Stimulated activated CD8-positive, alpha-beta memory T cell treated with anti-CD3 and anti-CD28 coated beads, Interleukin-12 subunit alpha, Interleukin-12 subunit beta, amount 100 ng/mL, for 24 hours (primary cell): ENCODE data around the gene KDM6A.
"Not testable (repeated sequence)": the region's sequence is repeated elsewhere in the genome, so short reads cannot be mapped to it uniquely, and the experiment has no call there.

Experiments
- DNase-seq: peaks from one replicate; pipeline ENCODE4 v3.0.0-alpha.2; 2020; ENCODE audit errors: extremely low read depth

The KDM6A gene

GRCh38 chrX:44889824-44890223 is 16.8 kb downstream of the KDM6A start:
- DNase-seq, result no peak

- DNase-seq, result no peak
These were observed 17.3 kb downstream of the KDM6A start for GRCh38 chrX:44890247-44890646.

- not testable (repeated sequence) for DNase-seq
These were observed 17.7 kb downstream of the KDM6A start for GRCh38 chrX:44890687-44891086.

GRCh38 chrX:44891642-44892041 is 18.7 kb downstream of the KDM6A start:
- no peak for DNase-seq

GRCh38 chrX:44896876-44897186 is 23.8 kb downstream of the KDM6A start:
- no peak for DNase-seq

- DNase-seq, result no peak
These were observed 24.6 kb downstream of the KDM6A start for GRCh38 chrX:44897539-44897938.

GRCh38 chrX:44898411-44899221 is 25.6 kb downstream of the KDM6A start:
- DNase-seq, result no peak

GRCh38 chrX:44899946-44900345 is 27.0 kb downstream of the KDM6A start:
- no peak for DNase-seq

GRCh38 chrX:44903107-44903506 is 30.1 kb downstream of the KDM6A start:
- DNase-seq, result no peak

GRCh38 chrX:44903830-44904530 is 31.0 kb downstream of the KDM6A start:
- no peak for DNase-seq

GRCh38 chrX:44904542-44905115 is 31.6 kb downstream of the KDM6A start:
- no peak for DNase-seq

GRCh38 chrX:44906041-44906440 is 33.1 kb downstream of the KDM6A start:
- no peak for DNase-seq

GRCh38 chrX:44906542-44906941 is 33.6 kb downstream of the KDM6A start:
- DNase-seq, result no peak

- no peak for DNase-seq
These were observed 35.2 kb downstream of the KDM6A start for GRCh38 chrX:44908153-44908552.

- no peak for DNase-seq
These were observed 35.8 kb downstream of the KDM6A start for GRCh38 chrX:44908827-44909226.

GRCh38 chrX:44910508-44910907 is 37.5 kb downstream of the KDM6A start:
- not testable (repeated sequence) for DNase-seq

GRCh38 chrX:44911074-44911600 is 38.1 kb downstream of the KDM6A start:
- DNase-seq, result not testable (repeated sequence)

- DNase-seq, result no peak
These were observed 40.9 kb downstream of the KDM6A start for GRCh38 chrX:44913656-44914531.

GRCh38 chrX:44914532-44915198 is 41.7 kb downstream of the KDM6A start:
- no peak for DNase-seq

GRCh38 chrX:44915361-44915868 is 42.4 kb downstream of the KDM6A start:
- no peak for DNase-seq

GRCh38 chrX:44918722-44919121 is 45.7 kb downstream of the KDM6A start:
- no peak for DNase-seq
